ENCODE measurements around the gene CXCL11.
"Not testable (repeated sequence)": the region's sequence is repeated elsewhere in the genome, so short reads cannot be mapped to it uniquely, and the experiment has no call there.

Gene CXCL11

GRCh38 chr4:76053730-76054129 is 17.9 kb upstream of the CXCL11 start:
- in situ Hi-C loops (cut with HindIII; ENCODE audit: low pct_ligation_motif_present, low sequenced_read_pairs), result no loop called here
- H3K4me3 ChIP-seq (ENCODE audit: low read depth, low read length), result no peak overlapping the region
- TF ChIP-seq, protein P1, sequence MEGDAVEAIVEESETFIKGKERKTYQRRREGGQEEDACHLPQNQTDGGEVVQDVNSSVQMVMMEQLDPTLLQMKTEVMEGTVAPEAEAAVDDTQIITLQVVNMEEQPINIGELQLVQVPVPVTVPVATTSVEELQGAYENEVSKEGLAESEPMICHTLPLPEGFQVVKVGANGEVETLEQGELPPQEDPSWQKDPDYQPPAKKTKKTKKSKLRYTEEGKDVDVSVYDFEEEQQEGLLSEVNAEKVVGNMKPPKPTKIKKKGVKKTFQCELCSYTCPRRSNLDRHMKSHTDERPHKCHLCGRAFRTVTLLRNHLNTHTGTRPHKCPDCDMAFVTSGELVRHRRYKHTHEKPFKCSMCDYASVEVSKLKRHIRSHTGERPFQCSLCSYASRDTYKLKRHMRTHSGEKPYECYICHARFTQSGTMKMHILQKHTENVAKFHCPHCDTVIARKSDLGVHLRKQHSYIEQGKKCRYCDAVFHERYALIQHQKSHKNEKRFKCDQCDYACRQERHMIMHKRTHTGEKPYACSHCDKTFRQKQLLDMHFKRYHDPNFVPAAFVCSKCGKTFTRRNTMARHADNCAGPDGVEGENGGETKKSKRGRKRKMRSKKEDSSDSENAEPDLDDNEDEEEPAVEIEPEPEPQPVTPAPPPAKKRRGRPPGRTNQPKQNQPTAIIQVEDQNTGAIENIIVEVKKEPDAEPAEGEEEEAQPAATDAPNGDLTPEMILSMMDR (IDR thresholded peaks at IDR 0.05; ENCODE audit: low read depth, low read length, missing control alignments), result no peak
- DNase-seq, result no peak
- H3K36me3 ChIP-seq (replicated peaks), result no peaks in the 10 kb centered on the region
- no peak overlapping the region for H3K27ac ChIP-seq
- H3K27me3 ChIP-seq (replicated peaks), result peaks cover 30% of the 10 kb centered on the region

DNA sequence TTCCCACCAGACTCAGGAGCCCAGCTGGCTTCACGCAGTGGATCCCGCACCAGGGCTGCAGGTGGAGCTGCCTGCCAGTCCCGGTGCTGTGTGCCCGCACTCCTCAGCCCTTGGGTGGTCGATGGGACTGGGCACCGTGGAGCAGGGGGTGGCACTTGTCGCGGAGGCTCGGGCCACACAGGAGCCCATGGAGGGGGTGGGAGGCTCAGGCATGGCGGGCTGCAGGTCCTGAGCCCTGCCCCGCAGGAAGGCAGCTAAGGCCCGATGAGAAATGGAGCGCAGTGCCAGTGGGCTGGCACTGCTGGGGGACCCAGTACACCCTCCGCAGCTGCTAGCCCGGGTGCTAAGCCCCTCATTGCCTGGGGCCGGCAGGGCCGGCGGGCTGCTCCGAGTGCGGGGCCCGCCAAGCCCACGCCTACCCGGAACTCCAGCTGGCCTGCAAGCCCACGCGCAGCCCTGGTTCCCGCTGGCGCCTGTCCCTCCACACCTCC is 14.7 kb upstream of the CXCL11 start:
- H3K36me3 ChIP-seq (replicated peaks); H3K27me3 ChIP-seq (replicated peaks); H3K27ac ChIP-seq; DNase-seq; in situ Hi-C loops (cut with HindIII; ENCODE audit: low pct_ligation_motif_present, low sequenced_read_pairs); H3K4me3 ChIP-seq (ENCODE audit: low read depth, low read length): not testable (repeated sequence)

DNA sequence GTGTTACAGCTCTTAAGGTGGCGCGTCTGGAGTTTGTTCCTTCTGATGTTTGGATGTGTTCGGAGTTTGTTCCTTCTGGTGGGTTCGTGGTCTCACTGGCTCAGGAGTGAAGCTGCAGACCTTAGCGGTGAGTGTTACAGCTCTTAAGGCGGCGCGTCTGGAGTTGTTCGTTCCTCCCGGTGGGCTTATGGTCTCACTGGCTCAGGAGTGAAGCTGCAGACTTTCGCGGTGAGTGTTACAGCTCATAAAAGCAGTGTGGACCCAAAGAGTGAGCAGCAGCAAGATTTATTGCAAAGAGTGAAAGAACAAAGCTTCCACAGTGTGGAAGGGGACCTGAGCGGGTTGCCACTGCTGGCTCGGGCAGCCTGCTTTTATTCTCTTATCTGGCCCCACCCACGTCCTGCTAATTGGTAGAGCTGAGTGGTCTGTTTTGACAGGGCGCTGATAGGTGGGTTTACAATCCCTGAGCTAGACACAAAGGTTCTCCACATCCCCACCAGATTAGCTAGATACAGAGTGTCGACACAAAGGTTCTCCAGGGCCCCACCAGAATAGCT is 14.1 kb upstream of the CXCL11 start:
- DNase-seq; H3K4me3 ChIP-seq (ENCODE audit: low read depth, low read length); H3K27ac ChIP-seq; H3K36me3 ChIP-seq (replicated peaks); H3K27me3 ChIP-seq (replicated peaks); in situ Hi-C loops (cut with HindIII; ENCODE audit: low pct_ligation_motif_present, low sequenced_read_pairs): not testable (repeated sequence)

- H3K27ac ChIP-seq; in situ Hi-C loops (cut with HindIII; ENCODE audit: low pct_ligation_motif_present, low sequenced_read_pairs); H3K27me3 ChIP-seq (replicated peaks); DNase-seq; H3K36me3 ChIP-seq (replicated peaks); H3K4me3 ChIP-seq (ENCODE audit: low read depth, low read length): not testable (repeated sequence)
Measured at GRCh38 chr4:76044686-76045085, 8.8 kb upstream of the CXCL11 start.

DNA sequence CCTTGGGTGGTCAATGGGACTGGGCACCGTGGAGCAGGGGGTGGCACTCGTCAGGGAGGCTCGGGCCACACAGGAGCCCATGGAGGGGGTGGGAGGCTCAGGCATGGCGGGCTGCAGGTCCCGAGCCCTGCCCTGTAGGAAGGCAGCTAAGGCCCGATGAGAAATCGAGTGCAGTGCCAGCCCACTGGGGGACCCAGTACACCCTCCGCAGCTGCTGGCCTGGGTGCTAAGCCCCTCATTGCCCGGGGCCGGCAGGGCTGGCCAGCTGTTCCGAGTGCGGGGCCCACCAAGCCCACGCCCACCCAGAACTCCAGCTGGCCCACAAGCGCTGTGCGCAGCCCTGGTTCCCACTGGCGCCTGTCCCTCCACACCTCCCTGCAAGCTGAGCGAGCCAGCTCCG is 7.4 kb upstream of the CXCL11 start:
- H3K36me3 ChIP-seq (replicated peaks); H3K4me3 ChIP-seq (ENCODE audit: low read depth, low read length); DNase-seq; H3K27ac ChIP-seq; H3K27me3 ChIP-seq (replicated peaks); in situ Hi-C loops (cut with HindIII; ENCODE audit: low pct_ligation_motif_present, low sequenced_read_pairs): not testable (repeated sequence)

- DNase-seq; H3K36me3 ChIP-seq (replicated peaks); H3K27me3 ChIP-seq (replicated peaks); H3K27ac ChIP-seq; in situ Hi-C loops (cut with HindIII; ENCODE audit: low pct_ligation_motif_present, low sequenced_read_pairs); H3K4me3 ChIP-seq (ENCODE audit: low read depth, low read length): not testable (repeated sequence)
Measured at GRCh38 chr4:76042241-76042998, 6.5 kb upstream of the CXCL11 start.

- no peak overlapping the region for H3K27ac ChIP-seq
- no peak for DNase-seq
- no peak overlapping the region for H3K4me3 ChIP-seq (ENCODE audit: low read depth, low read length)
- H3K27me3 ChIP-seq (replicated peaks), result no peaks in the 10 kb centered on the region
- in situ Hi-C loops (cut with HindIII; ENCODE audit: low pct_ligation_motif_present, low sequenced_read_pairs), result no loop called here
- TF ChIP-seq, protein P1 (IDR thresholded peaks at IDR 0.05; ENCODE audit: low read depth, low read length, missing control alignments), result no peak
- H3K36me3 ChIP-seq (replicated peaks), result no peaks in the 10 kb centered on the region
Measured at GRCh38 chr4:76036855-76037254, 985 bp upstream of the CXCL11 start.

- no peak overlapping the region for H3K4me3 ChIP-seq (ENCODE audit: low read depth, low read length)
- in situ Hi-C loops (cut with HindIII; ENCODE audit: low pct_ligation_motif_present, low sequenced_read_pairs), result no loop called here
- no peaks in the 10 kb centered on the region for H3K36me3 ChIP-seq (replicated peaks)
- no peaks in the 10 kb centered on the region for H3K27me3 ChIP-seq (replicated peaks)
- TF ChIP-seq, protein P1 (IDR thresholded peaks at IDR 0.05; ENCODE audit: low read depth, low read length, missing control alignments), result no peak
- no peak for DNase-seq
- H3K27ac ChIP-seq, result no peak overlapping the region
Measured at GRCh38 chr4:76035141-76035540, 729 bp downstream of the CXCL11 start.

Data from brain microvascular endothelial cell (primary cell).